ENCODE results near the gene SAT1. TPM values are rescaled to one million over a fixed set of nuclear protein-coding genes. Genes with fewer than 3 reads are reported as not detected.
A peak's percentile ranks its signal among the peaks of the same experiment; 100 is the strongest.

The SAT1 gene
- total RNA-seq, 4 donors from 2014 or later, result 557 to 1,009 (median 639) TPM

GRCh38 chrX:23805389-23805788, 22.4 kb downstream of the SAT1 start:
- no peak overlapping the region for H3K4me3 ChIP-seq
- 89 to 96% methylated on average over 9 of the region's 9 CpGs for WGBS, 2 donors
- no peaks in the 10 kb centered on the region for H3K9me3 ChIP-seq
- TF ChIP-seq, protein P1, sequence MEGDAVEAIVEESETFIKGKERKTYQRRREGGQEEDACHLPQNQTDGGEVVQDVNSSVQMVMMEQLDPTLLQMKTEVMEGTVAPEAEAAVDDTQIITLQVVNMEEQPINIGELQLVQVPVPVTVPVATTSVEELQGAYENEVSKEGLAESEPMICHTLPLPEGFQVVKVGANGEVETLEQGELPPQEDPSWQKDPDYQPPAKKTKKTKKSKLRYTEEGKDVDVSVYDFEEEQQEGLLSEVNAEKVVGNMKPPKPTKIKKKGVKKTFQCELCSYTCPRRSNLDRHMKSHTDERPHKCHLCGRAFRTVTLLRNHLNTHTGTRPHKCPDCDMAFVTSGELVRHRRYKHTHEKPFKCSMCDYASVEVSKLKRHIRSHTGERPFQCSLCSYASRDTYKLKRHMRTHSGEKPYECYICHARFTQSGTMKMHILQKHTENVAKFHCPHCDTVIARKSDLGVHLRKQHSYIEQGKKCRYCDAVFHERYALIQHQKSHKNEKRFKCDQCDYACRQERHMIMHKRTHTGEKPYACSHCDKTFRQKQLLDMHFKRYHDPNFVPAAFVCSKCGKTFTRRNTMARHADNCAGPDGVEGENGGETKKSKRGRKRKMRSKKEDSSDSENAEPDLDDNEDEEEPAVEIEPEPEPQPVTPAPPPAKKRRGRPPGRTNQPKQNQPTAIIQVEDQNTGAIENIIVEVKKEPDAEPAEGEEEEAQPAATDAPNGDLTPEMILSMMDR (IDR thresholded peaks at IDR 0.05), result no peak
- TF ChIP-seq EP300 (IDR thresholded peaks at IDR 0.05) (no peak), POLR2A (IDR thresholded peaks at IDR 0.05) (no peak)
- no peak for DNase-seq (ENCODE audit: low spot score in 2 of 2)
- no peaks in the 10 kb centered on the region for H3K27me3 ChIP-seq
- peaks cover 0 to 4% (median 0%) of the 10 kb centered on the region in 4 donors for H3K4me1 ChIP-seq
- H3K27ac ChIP-seq, result peak overlapping the region in 1 of 4 donors; percentile 74
- H3K36me3 ChIP-seq, result no peaks in the 10 kb centered on the region

DNA sequence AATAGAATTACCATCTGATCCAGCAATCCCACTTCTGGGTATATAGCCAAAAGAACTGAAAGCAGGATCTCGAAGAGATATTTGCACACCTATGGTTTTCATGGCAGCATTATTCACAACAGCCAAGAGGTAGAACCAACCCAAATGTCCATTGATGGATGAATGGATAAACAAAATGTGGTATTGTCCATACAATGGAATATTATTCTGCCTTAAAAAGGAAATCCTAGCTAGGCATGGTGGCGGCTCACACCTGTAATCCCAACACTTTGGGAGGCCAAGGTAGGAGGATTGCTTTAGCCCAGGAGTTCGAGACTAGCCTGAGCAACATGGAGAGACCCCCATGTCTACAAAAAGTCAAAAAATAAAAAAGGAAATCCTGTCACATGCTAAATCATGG, 27.3 kb downstream of the SAT1 start:
- Histone ChIP-seq H3K4me3 (no peak overlapping the region), H3K4me1 (no peaks in the 10 kb centered on the region), H3K36me3 (no peaks in the 10 kb centered on the region), H3K9me3 (no peaks in the 10 kb centered on the region), H3K27ac (peak overlapping the region in 1 of 4 donors; percentile 77), H3K27me3 (no peaks in the 10 kb centered on the region)
- TF ChIP-seq, protein P1 (IDR thresholded peaks at IDR 0.05), result no peak
- no peak for TF ChIP-seq EP300 (IDR thresholded peaks at IDR 0.05)
- TF ChIP-seq POLR2A (IDR thresholded peaks at IDR 0.05), result no peak
- 79 to 96% methylated on average over 3 of the region's 3 CpGs for WGBS, 2 donors
- DNase-seq (ENCODE audit: low spot score in 2 of 2), result no peak

GRCh38 chrX:23811108-23811651, 28.2 kb downstream of the SAT1 start:
- 15 to 42% methylated on average over 10 of the region's 10 CpGs for WGBS, 2 donors
- H3K27me3 ChIP-seq, result no peaks in the 10 kb centered on the region
- H3K9me3 ChIP-seq, result no peaks in the 10 kb centered on the region
- H3K4me1 ChIP-seq, result no peaks in the 10 kb centered on the region
- TF ChIP-seq POLR2A (IDR thresholded peaks at IDR 0.05) (no peak), EP300 (IDR thresholded peaks at IDR 0.05) (peak; percentile 70 to 83)
- no peak for DNase-seq (ENCODE audit: low spot score in 2 of 2)
- H3K27ac ChIP-seq, result peak overlapping the region in 3 of 4 donors; percentile 40 to 77 (median 57)
- H3K36me3 ChIP-seq, result no peaks in the 10 kb centered on the region
- peak overlapping the region in 1 of 4 donors; percentile 26 for H3K4me3 ChIP-seq

- DNase-seq (ENCODE audit: low spot score in 2 of 2), result no peak
- Histone ChIP-seq H3K27ac (peak overlapping the region in 3 of 4 donors; percentile 40 to 77 (median 57)), H3K4me3 (peak overlapping the region in 1 of 4 donors; percentile 26), H3K27me3 (no peaks in the 10 kb centered on the region), H3K4me1 (no peaks in the 10 kb centered on the region), H3K9me3 (no peaks in the 10 kb centered on the region), H3K36me3 (no peaks in the 10 kb centered on the region)
- WGBS, 2 donors, result 46 to 63% methylated on average over 6 of the region's 6 CpGs
- TF ChIP-seq, protein P1 (IDR thresholded peaks at IDR 0.05), result no peak
Measured at GRCh38 chrX:23811656-23812055, 28.7 kb downstream of the SAT1 start.

DNA sequence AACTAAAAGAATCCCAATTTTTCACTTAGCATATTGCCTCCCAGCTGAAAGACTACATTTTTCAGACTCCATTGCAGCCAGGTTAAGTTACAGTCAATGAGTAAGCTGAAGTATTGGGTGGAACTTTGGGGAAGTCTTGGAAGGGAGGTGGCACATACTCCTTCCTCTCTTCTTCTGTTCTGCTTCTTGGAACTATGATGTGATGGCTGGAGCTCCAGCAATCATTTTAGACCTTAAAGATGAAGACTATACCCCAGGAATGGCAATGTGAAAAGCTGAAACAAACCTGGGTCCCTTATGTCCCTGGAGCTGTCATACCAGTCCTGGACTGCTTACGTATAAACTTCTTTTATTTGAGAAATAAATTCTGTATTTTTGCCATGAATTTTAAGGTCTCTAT, 30.8 kb downstream of the SAT1 start:
- no peak for DNase-seq (ENCODE audit: low spot score in 2 of 2)
- Histone ChIP-seq H3K9me3 (no peaks in the 10 kb centered on the region), H3K27me3 (no peaks in the 10 kb centered on the region), H3K27ac (no peak overlapping the region), H3K4me1 (no peaks in the 10 kb centered on the region), H3K4me3 (no peak overlapping the region), H3K36me3 (no peaks in the 10 kb centered on the region)
- TF ChIP-seq, protein P1 (IDR thresholded peaks at IDR 0.05), result no peak
- no peak for TF ChIP-seq EP300 (IDR thresholded peaks at IDR 0.05)
- TF ChIP-seq POLR2A (IDR thresholded peaks at IDR 0.05), result no peak
- 92 to 94% methylated on average over 1 of the region's 1 CpG for WGBS, 2 donors

- TF ChIP-seq, protein P1 (IDR thresholded peaks at IDR 0.05), result no peak
- TF ChIP-seq EP300 (IDR thresholded peaks at IDR 0.05) (no peak), POLR2A (IDR thresholded peaks at IDR 0.05) (no peak)
Measured at GRCh38 chrX:23815376-23815775, 32.4 kb downstream of the SAT1 start.

More at GRCh38 chrX:23815376-23815775, 32.4 kb downstream of the SAT1 start:
- H3K27me3 ChIP-seq, result no peaks in the 10 kb centered on the region
- no peak overlapping the region for H3K4me3 ChIP-seq
- no peak overlapping the region for H3K27ac ChIP-seq
- no peak for DNase-seq (ENCODE audit: low spot score in 2 of 2)
- H3K9me3 ChIP-seq, result no peaks in the 10 kb centered on the region
- WGBS, 2 donors, result 86 to 90% methylated on average over 6 to 7 of the region's 7 CpGs
- H3K36me3 ChIP-seq, result no peaks in the 10 kb centered on the region
- no peaks in the 10 kb centered on the region for H3K4me1 ChIP-seq

All from tibial nerve (tissue), 4 donors.